B cell (primary cell): ENCODE data around the gene ITGB3. TPM values are rescaled to one million over a fixed set of nuclear protein-coding genes. Genes with fewer than 3 reads are reported as not detected.

Source experiments
- ATAC-seq: fragments of 200-7000 bp; cut with Tn5 transposase; one replicate; pipeline ENCODE4 v1.10.0; 2021; ENCODE audit warnings: low read depth, mild to moderate bottlenecking, moderate number of reproducible peaks, moderate library complexity
- CTCF ChIA-PET: fragments of 350-600 bp; sonication (Branson Sonifier 250); formaldehyde crosslinking; loops from one replicate; lab custom pipeline; 2021; ENCODE audit warnings: antibody characterized with exemption, inconsistent platforms; lab: Charles Lee
- POLR2A ChIA-PET: fragments of 350-600 bp; sonication (Branson Sonifier 250); formaldehyde crosslinking; loops from one replicate; lab custom pipeline; 2021; ENCODE audit warnings: antibody characterized with exemption; lab: Charles Lee
- DNase-seq: peaks from one replicate; pipeline ENCODE4 v3.0.0; 2013
- H2AFZ ChIP-seq: 2 replicates; pipeline ENCODE4 v1.6.1; 2012; ENCODE audit warnings: mild to moderate bottlenecking, low read depth, low read length; ENCODE audit not compliant: insufficient read depth, poor library complexity, severe bottlenecking
- H3K27ac ChIP-seq, 2 donors: 1 replicate in 1 of 2; 2 replicates in 1 of 2; pipeline ENCODE4 v1.5.1; 2012 to 2013; ENCODE audit warnings: low read length in 2 of 2, mild to moderate bottlenecking in 2 of 2, moderate library complexity in 1 of 2
- H3K27me3 ChIP-seq, 4 experiments: fragments of 200-600 bp in 1 of 4; sonication (generic) in 1 of 4; replicated peaks in 1 of 4; 1 replicate in 2 of 4; 2 replicates in 2 of 4; pipeline versions ENCODE4 v1.6.1 to v1.7.0; 2013 to 2016; ENCODE audit warnings: low read length in 3 of 4, mild to moderate bottlenecking in 2 of 4, mixed read lengths in 1 of 4, moderate library complexity in 1 of 4; ENCODE audit not compliant: insufficient read depth in 4 of 4, control insufficient read depth in 3 of 4; ENCODE audit errors: control extremely low read depth in 1 of 4
- H3K36me3 ChIP-seq, 2 experiments: replicated peaks in 1 of 2; 1 replicate in 1 of 2; 2 replicates in 1 of 2; pipeline versions ENCODE4 v1.6.1 to v1.7.1; 2013; ENCODE audit warnings: low read length in 1 of 2; ENCODE audit not compliant: insufficient read depth in 2 of 2, control insufficient read depth in 1 of 2; ENCODE audit errors: control extremely low read depth in 1 of 2, extremely low read depth in 1 of 2
- H3K4me1 ChIP-seq, 2 donors: fragments of 200-600 bp in 1 of 2; sonication (generic) in 1 of 2; 1 replicate in 1 of 2; 2 replicates in 1 of 2; pipeline versions ENCODE4 v1.5.1 to v1.6.1; 2013 to 2017; ENCODE audit warnings: low read length in 2 of 2; ENCODE audit not compliant: control insufficient read depth in 2 of 2, insufficient read depth in 2 of 2
- H3K4me2 ChIP-seq: replicated peaks from 2 replicates; pipeline ENCODE3; 2012; ENCODE audit warnings: mild to moderate bottlenecking, low read depth, low read length; ENCODE audit not compliant: poor library complexity, severe bottlenecking
- H3K4me3 ChIP-seq, 5 experiments: fragments of 200-600 bp in 1 of 5; sonication (generic) in 1 of 5; 1 replicate in 3 of 5; 2 replicates in 2 of 5; pipeline versions ENCODE4 v1.5.1 to v1.7.0; 2011 to 2016; ENCODE audit warnings: low read length in 4 of 5, mild to moderate bottlenecking in 4 of 5, low read depth in 2 of 5, control low read depth in 1 of 5, moderate library complexity in 1 of 5; ENCODE audit not compliant: insufficient read depth in 1 of 5; ENCODE audit errors: control extremely low read depth in 1 of 5, extremely low read depth in 1 of 5
- H3K79me2 ChIP-seq: fragments of 200-600 bp; sonication (generic); one replicate; pipeline ENCODE4 v1.6.0; 2016; ENCODE audit warnings: low read length; ENCODE audit not compliant: control insufficient read depth, insufficient read depth
- H3K9ac ChIP-seq: fragments of 200-600 bp; sonication (generic); 2 replicates; pipeline ENCODE4 v1.6.1; 2017; ENCODE audit warnings: mild to moderate bottlenecking, low read length, moderate library complexity
- H3K9me3 ChIP-seq, 3 donors: one replicate each; pipeline versions ENCODE4 v1.6.1 to v1.7.1; 2013; ENCODE audit warnings: low read length in 2 of 3; ENCODE audit not compliant: control insufficient read depth in 2 of 3, insufficient read depth in 1 of 3; ENCODE audit errors: control extremely low read depth in 1 of 3
- H4K20me1 ChIP-seq: 2 replicates; pipeline ENCODE4 v1.6.0; 2012; ENCODE audit warnings: mild to moderate bottlenecking, low read length; ENCODE audit not compliant: insufficient read depth, control insufficient read depth, poor library complexity, severe bottlenecking
- H3K27ac Mint-ChIP-seq: one replicate; pipeline ENCODE4 v1.8.0; 2021; ENCODE audit warnings: mixed read lengths
- H3K27me3 Mint-ChIP-seq: one replicate; pipeline ENCODE4 v1.8.0; 2021; ENCODE audit warnings: mixed read lengths
- H3K4me1 Mint-ChIP-seq: one replicate; pipeline ENCODE4 v1.8.0; 2021; ENCODE audit warnings: mixed read lengths
- H3K4me3 Mint-ChIP-seq: one replicate; pipeline ENCODE4 v1.8.0; 2021; ENCODE audit warnings: mixed read lengths
- H3K9me3 Mint-ChIP-seq: one replicate; pipeline ENCODE4 v1.8.0; 2022; ENCODE audit warnings: mixed read lengths; ENCODE audit not compliant: insufficient read depth
- CTCF ChIP-seq: fragments of 200-600 bp; IDR thresholded peaks from one replicate; pipeline ENCODE4 v1.8.0; 2022; ENCODE audit warnings: antibody characterized with exemption, mild to moderate bottlenecking
- EZH2 ChIP-seq: IDR thresholded peaks from 2 replicates; pipeline ENCODE4 v1.6.1; 2012; ENCODE audit warnings: borderline replicate concordance, low read depth, mild to moderate bottlenecking, moderate library complexity, low read length; ENCODE audit not compliant: insufficient read depth, poor library complexity, severe bottlenecking
- WGBS: methylation state at CpG from one replicate; pipeline ENCODE4 v1.1.5; 2013; ENCODE audit warnings: missing lambda C conversion rate; ENCODE audit not compliant: insufficient coverage; 5-methylcytosine and 5-hydroxymethylcytosine counted together
- intact Hi-C: fragments of 100-400 bp; cut with micrococcal nuclease; formaldehyde crosslinking; loops from one replicate; pipeline ENCODE4 v1.10.0; 2022
- polyA minus RNA-seq: library from RNA; depleted of rRNA, polyadenylated mRNA; stranded (reverse); fragments of >200 nt; gene quantifications from 2 replicates; pipeline ENCODE4 v1.2.3, GENCODE V29; 2012
- polyA plus RNA-seq: library from polyadenylated mRNA; depleted of rRNA; stranded (reverse); fragments of >200 nt; gene quantifications from 2 replicates; pipeline ENCODE4 v1.2.3, GENCODE V29; 2012
- total RNA-seq, 2 donors: library from RNA; stranded (reverse); fragments of 120-200 nt in 1 of 2; gene quantifications; 1 replicate in 1 of 2; 2 replicates in 1 of 2; pipeline versions ENCODE4 v1.2.3 to v1.2.4, GENCODE V29; 2013 to 2022

The ITGB3 gene
- total RNA-seq = 11.4 and 14.2 TPM in 2 replicates
- total RNA-seq (2013) = 23.0 TPM
- polyA plus RNA-seq = 0.07 and 0.76 TPM in 2 replicates
- 0.94 and 11.5 TPM in 2 replicates for polyA minus RNA-seq

DNA sequence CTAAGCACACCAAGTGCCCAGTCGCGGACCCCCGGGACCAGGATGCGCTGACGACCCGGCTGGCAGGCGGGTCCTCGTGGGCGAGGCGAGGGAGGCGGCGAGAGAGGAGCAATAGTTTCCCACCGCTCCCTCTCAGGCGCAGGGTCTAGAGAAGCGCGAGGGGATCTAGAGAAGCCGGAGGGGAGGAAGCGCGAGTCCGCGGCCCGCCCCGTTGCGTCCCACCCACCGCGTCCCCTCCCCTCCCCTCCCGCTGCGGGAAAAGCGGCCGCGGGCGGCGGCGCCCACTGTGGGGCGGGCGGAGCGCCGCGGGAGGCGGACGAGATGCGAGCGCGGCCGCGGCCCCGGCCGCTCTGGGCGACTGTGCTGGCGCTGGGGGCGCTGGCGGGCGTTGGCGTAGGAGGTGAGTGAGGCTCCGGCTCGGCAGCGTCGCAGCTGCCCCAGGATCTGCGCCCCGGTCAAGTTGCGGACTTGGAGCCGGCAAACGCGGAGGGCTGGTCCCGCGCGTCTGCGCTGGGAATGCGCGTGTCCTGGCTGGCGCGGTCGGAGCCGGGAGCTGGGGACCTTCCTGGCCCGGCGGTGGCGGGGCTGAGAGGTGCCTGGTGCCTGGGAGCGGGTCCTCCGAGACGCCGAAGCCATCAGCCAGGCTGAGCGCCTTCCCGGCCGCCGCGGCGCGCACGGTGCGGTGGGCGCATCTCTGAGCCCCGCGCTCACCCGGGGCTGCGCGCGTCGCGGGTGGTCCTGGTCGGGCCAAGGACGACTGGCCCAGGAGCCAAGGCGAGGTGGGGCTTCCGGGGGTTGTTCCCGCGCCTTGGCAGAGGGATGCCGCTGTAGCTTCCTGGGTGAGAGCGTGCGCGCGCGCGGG lies at the start of gene ITGB3:
TSS of gene ITGB3 (plus strand) at position 287 of the 862 bp plus-strand sequence. CDS start at position 322, 35 bp downstream.
- Histone ChIP-seq H3K36me3 (no peaks in the 10 kb centered on the region), H3K9me3 (no peaks in the 10 kb centered on the region), H3K79me2 (peaks cover 3% of the 10 kb centered on the region), H3K27me3 (peaks cover 0 to 11% (median 3%) of the 10 kb centered on the region in 4 experiments), H3K4me3 (peak within 1 kb of the TSS in 4 of 5 experiments; percentile 54 to 71 (median 62)), H2AFZ (peak within 1 kb of the TSS; percentile 94), H3K4me2 (peak within 1 kb of the TSS; percentile 92), H3K9ac (peak within 1 kb of the TSS; percentile 66), H4K20me1 (no peaks in the 10 kb centered on the region), H3K4me1 (peaks cover 4 to 18% of the 10 kb centered on the region in 2 donors), H3K27ac (no peak within 1 kb of the TSS)
- H3K4me3 Mint-ChIP-seq = peak within 1 kb of the TSS; percentile 94
- peak within 1 kb of the TSS; percentile 61 for H3K27ac Mint-ChIP-seq
- H3K4me1 Mint-ChIP-seq = peaks cover 17% of the 10 kb centered on the region
- intact Hi-C loops = loop anchor here (1.0 to 2.0 kb wide), 3 partner anchors 24 to 62 kb away; no protein-coding TSS in a partner anchor
- peaks cover 7% of the 10 kb centered on the region for H3K27me3 Mint-ChIP-seq
- DNase-seq (peak; percentile 88), ATAC-seq (peak; percentile 98)
- WGBS = 1% methylated on average over 111 of the region's 112 CpGs
- ChIA-PET CTCF (interaction anchor here (0.5 to 5.5 kb wide), 11 partner anchors 10 to 70 kb away, joined by 3 to 55 read pairs (median 3); partner anchors contain the start of gene EFCAB13), POLR2A (interaction anchor here (0.7 kb wide), 1 partner anchor 61 kb away, joined by 5 read pairs; no protein-coding TSS in a partner anchor)
- TF ChIP-seq CTCF (peak; percentile 67), EZH2 (no peak)
- H3K9me3 Mint-ChIP-seq = no peaks in the 10 kb centered on the region
